Activated B cell treated with CpG ODN at 0.5 μM for 24 hours (primary cell): ENCODE results near the gene L2HGDH. TPM values are rescaled to one million over a fixed set of nuclear protein-coding genes. Genes with fewer than 3 reads are reported as not detected.

Experiments used
- ATAC-seq: fragments of 200-7000 bp; cut with Tn5 transposase; one replicate; pipeline ENCODE4 v1.10.0; 2021; ENCODE audit warnings: low read depth, mild to moderate bottlenecking, moderate library complexity
- CTCF ChIA-PET: fragments of 350-600 bp; sonication (Branson Sonifier 250); formaldehyde crosslinking; loops from one replicate; lab custom pipeline; 2021; ENCODE audit warnings: antibody characterized with exemption; lab: Charles Lee
- POLR2A ChIA-PET: fragments of 350-600 bp; sonication (Branson Sonifier 250); formaldehyde crosslinking; loops from one replicate; lab custom pipeline; 2021; ENCODE audit warnings: antibody characterized with exemption; lab: Charles Lee
- DNase-seq: peaks from one replicate; pipeline ENCODE4 v3.0.0; 2022
- H3K27ac Mint-ChIP-seq: one replicate; pipeline ENCODE4 v1.8.0; 2020; ENCODE audit warnings: mixed read lengths
- H3K27me3 Mint-ChIP-seq: one replicate; pipeline ENCODE4 v1.8.0; 2021; ENCODE audit warnings: mixed read lengths
- H3K36me3 Mint-ChIP-seq: one replicate; pipeline ENCODE4 v1.8.0; 2021; ENCODE audit warnings: low read depth, mixed read lengths
- H3K4me1 Mint-ChIP-seq: one replicate; pipeline ENCODE4 v1.8.0; 2021; ENCODE audit warnings: mixed read lengths
- H3K4me3 Mint-ChIP-seq: one replicate; pipeline ENCODE4 v1.8.0; 2020; ENCODE audit warnings: mild to moderate bottlenecking, mixed read lengths
- H3K9me3 Mint-ChIP-seq: one replicate; pipeline ENCODE4 v1.8.0; 2020; ENCODE audit warnings: mixed read lengths
- intact Hi-C: fragments of 100-400 bp; cut with micrococcal nuclease; formaldehyde crosslinking; loops from one replicate; pipeline ENCODE4 v1.15.1; 2024
- total RNA-seq: library from RNA; stranded (reverse); gene quantifications from 2 replicates; pipeline ENCODE4 v1.2.3, GENCODE V29; 2022
- TF ChIP-seq, protein P1 (sequence below): fragments of 200-600 bp; IDR thresholded peaks from one replicate; pipeline ENCODE4 v1.8.0; 2022; ENCODE audit warnings: antibody characterized with exemption, mild to moderate bottlenecking

L2HGDH gene
- total RNA-seq, 1 donor from 2014 or later, result 5.2 TPM

- Mint-ChIP-seq H3K27ac (peak overlapping the region; percentile 19), H3K27me3 (no peaks in the 10 kb centered on the region), H3K9me3 (no peaks in the 10 kb centered on the region), H3K4me1 (peaks cover 21% of the 10 kb centered on the region), H3K36me3 (peaks cover 24% of the 10 kb centered on the region), H3K4me3 (no peak overlapping the region)
- ATAC-seq (peak; percentile 36), DNase-seq (no peak)
- TF ChIP-seq, protein P1, sequence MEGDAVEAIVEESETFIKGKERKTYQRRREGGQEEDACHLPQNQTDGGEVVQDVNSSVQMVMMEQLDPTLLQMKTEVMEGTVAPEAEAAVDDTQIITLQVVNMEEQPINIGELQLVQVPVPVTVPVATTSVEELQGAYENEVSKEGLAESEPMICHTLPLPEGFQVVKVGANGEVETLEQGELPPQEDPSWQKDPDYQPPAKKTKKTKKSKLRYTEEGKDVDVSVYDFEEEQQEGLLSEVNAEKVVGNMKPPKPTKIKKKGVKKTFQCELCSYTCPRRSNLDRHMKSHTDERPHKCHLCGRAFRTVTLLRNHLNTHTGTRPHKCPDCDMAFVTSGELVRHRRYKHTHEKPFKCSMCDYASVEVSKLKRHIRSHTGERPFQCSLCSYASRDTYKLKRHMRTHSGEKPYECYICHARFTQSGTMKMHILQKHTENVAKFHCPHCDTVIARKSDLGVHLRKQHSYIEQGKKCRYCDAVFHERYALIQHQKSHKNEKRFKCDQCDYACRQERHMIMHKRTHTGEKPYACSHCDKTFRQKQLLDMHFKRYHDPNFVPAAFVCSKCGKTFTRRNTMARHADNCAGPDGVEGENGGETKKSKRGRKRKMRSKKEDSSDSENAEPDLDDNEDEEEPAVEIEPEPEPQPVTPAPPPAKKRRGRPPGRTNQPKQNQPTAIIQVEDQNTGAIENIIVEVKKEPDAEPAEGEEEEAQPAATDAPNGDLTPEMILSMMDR, result no peak
- CTCF ChIA-PET, result interaction anchor here (0.8 to 2.8 kb wide), 7 partner anchors 10 to 193 kb away, joined by 3 to 9 read pairs (median 4); partner anchors contain the start of gene MAP4K5
- POLR2A ChIA-PET, result interaction anchor here (1.6 kb wide), 1 partner anchor 480 kb away, joined by 3 read pairs; no protein-coding TSS in a partner anchor
- intact Hi-C loops, result loop anchor here (1.0 kb wide), 2 partner anchors 190 to 372 kb away; partner anchors contain the start of gene MAP4K5
These were observed 30.4 kb upstream of the L2HGDH start for GRCh38 chr14:50342221-50343078.

GRCh38 chr14:50340963-50341362 is 28.9 kb upstream of the L2HGDH start:
- CTCF ChIA-PET, result interaction anchor here (2.8 kb wide), 1 partner anchor 191 kb away, joined by 9 read pairs; the partner anchor contains the start of gene MAP4K5
- intact Hi-C loops, result no loop called here
- ATAC-seq, result no peak

DNA sequence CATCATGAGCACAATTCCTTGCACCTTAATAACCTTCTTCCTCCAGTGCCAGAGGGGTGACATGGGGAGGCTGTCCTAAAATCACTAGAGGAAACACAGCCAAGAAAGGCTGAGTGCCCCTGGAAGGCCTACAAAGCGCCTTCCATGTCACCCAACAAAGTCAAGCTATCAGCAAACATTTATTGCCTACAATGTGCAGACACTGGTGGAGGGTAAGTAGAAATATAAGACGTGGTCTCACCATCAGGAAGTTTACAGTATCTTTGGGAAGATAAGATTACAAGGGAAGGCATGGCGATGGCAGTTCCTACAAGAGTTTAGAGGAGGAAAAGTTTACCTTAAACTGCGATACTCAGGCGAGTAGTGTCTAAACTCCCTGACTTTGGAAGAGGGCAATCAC is 28.0 kb upstream of the L2HGDH start:
- H3K27ac Mint-ChIP-seq, result no peak overlapping the region
- ChIA-PET POLR2A (no interaction called here), CTCF (no interaction called here)
- no peaks in the 10 kb centered on the region for H3K27me3 Mint-ChIP-seq
- ATAC-seq, result no peak
- H3K36me3 Mint-ChIP-seq, result peaks cover 24% of the 10 kb centered on the region
- DNase-seq, result no peak
- peaks cover 35% of the 10 kb centered on the region for H3K4me1 Mint-ChIP-seq
- H3K9me3 Mint-ChIP-seq, result no peaks in the 10 kb centered on the region
- intact Hi-C loops, result no loop called here
- no peak overlapping the region for H3K4me3 Mint-ChIP-seq
- TF ChIP-seq, protein P1, result no peak

More at GRCh38 chr14:50340963-50341362, 28.9 kb upstream of the L2HGDH start:
- H3K4me1 Mint-ChIP-seq, result peaks cover 28% of the 10 kb centered on the region
- H3K9me3 Mint-ChIP-seq, result no peaks in the 10 kb centered on the region
- no peak overlapping the region for H3K27ac Mint-ChIP-seq
- no peak for DNase-seq
- POLR2A ChIA-PET, result no interaction called here
- H3K4me3 Mint-ChIP-seq, result no peak overlapping the region
- peaks cover 23% of the 10 kb centered on the region for H3K36me3 Mint-ChIP-seq
- TF ChIP-seq, protein P1, result no peak
- no peaks in the 10 kb centered on the region for H3K27me3 Mint-ChIP-seq

DNA sequence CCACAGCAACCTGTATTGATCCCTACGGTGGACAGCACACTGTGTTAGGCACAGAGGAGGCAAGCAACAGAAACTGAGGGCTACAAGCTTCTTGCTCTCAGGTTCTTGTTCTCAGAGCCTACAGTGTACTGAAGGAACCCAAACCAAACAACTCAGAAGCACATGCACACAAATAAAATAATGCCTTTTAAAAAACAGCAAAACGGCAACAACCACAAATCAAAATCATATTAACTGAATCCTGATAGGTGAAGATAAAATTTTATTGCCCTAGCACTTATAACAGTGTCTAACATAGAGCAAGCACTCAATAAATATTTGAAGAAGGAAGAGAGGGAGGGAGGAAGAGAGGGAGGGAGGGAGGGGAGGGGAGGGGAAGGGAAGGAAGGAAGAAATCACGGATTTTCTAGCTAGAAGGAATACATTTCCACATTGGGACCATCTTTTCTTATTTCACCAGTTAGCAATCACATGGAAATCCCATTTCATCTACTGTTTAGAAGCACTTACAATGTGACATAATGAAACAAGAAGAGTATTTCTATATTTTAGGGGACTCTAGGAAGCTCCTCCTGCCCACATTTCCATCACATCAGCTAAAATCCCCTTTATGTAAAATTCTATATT is 27.3 kb upstream of the L2HGDH start:
- ChIA-PET POLR2A (no interaction called here), CTCF (no interaction called here)
- intact Hi-C loops, result no loop called here
- Mint-ChIP-seq H3K9me3 (no peaks in the 10 kb centered on the region), H3K27ac (no peak overlapping the region), H3K27me3 (no peaks in the 10 kb centered on the region), H3K4me3 (no peak overlapping the region), H3K36me3 (peaks cover 22% of the 10 kb centered on the region), H3K4me1 (peaks cover 30% of the 10 kb centered on the region)
- TF ChIP-seq, protein P1, result no peak
- DNase-seq (no peak), ATAC-seq (no peak)

- ChIA-PET POLR2A (no interaction called here), CTCF (no interaction called here)
- no peaks in the 10 kb centered on the region for H3K9me3 Mint-ChIP-seq
- intact Hi-C loops, result no loop called here
- H3K27me3 Mint-ChIP-seq, result no peaks in the 10 kb centered on the region
- no peak overlapping the region for H3K27ac Mint-ChIP-seq
- TF ChIP-seq, protein P1, result no peak
- DNase-seq, result no peak
- H3K4me1 Mint-ChIP-seq, result peaks cover 23% of the 10 kb centered on the region
- no peak for ATAC-seq
- H3K36me3 Mint-ChIP-seq, result peaks cover 22% of the 10 kb centered on the region
- no peak overlapping the region for H3K4me3 Mint-ChIP-seq
These were observed 26.6 kb upstream of the L2HGDH start for GRCh38 chr14:50338587-50338986.
